IMR-90 (cell line): ENCODE data around the gene THEM5. TPM values are rescaled to one million over a fixed set of nuclear protein-coding genes. Genes with fewer than 3 reads are reported as not detected.

ENCODE experiments used
- ATAC-seq: fragments of 200-7000 bp; cut with Tn5 transposase; 2 replicates; pipeline ENCODE4 v1.9.1; 2020; ENCODE audit warnings: low read depth, mild to moderate bottlenecking, moderate library complexity
- BruUV-seq: library from RNA; stranded (reverse); fragments of 400-500 nt; replicated peaks from 2 replicates; lab custom pipeline; 2021; lab: Mats Ljungman, UMichigan
- CTCF ChIA-PET: fragments of 300-600 bp; formaldehyde crosslinking; extraction: SDS; loops from one replicate; lab custom pipeline; 2021; ENCODE audit warnings: antibody characterized with exemption; lab: Yijun Ruan, JAX
- POLR2A ChIA-PET: fragments of 300-600 bp; sonication (Branson Sonifier 250); formaldehyde crosslinking; loops from one replicate; lab custom pipeline; 2022; ENCODE audit warnings: antibody characterized with exemption; ENCODE audit not compliant: unreplicated experiment; lab: Charles Lee
- DNase-seq: peaks from one replicate; pipeline ENCODE4 v3.0.0; 2013
- H2AFZ ChIP-seq: replicated peaks from 2 replicates; pipeline ENCODE3; 2013; ENCODE audit warnings: low read length, mild to moderate bottlenecking; ENCODE audit not compliant: poor library complexity
- H2AK5ac ChIP-seq: 2 replicates; pipeline ENCODE4 v1.6.1; 2013; ENCODE audit warnings: low read depth, low read length, inconsistent platforms
- H2AK9ac ChIP-seq: replicated peaks from 2 replicates; pipeline ENCODE3; 2013; ENCODE audit warnings: mild to moderate bottlenecking, low read depth, low read length, moderate library complexity; ENCODE audit not compliant: poor library complexity
- H2BK120ac ChIP-seq: 2 replicates; pipeline ENCODE4 v1.6.1; 2013; ENCODE audit warnings: low read depth, low read length, inconsistent platforms
- H2BK15ac ChIP-seq: 3 replicates; pipeline ENCODE4 v1.6.1; 2013; ENCODE audit warnings: low read depth, low read length, inconsistent platforms
- H2BK20ac ChIP-seq: 2 replicates; pipeline ENCODE4 v1.6.1; 2013; ENCODE audit warnings: low read depth, mild to moderate bottlenecking, inconsistent platforms, low read length, moderate library complexity
- H2BK5ac ChIP-seq: 2 replicates; pipeline ENCODE4 v1.6.1; 2013; ENCODE audit warnings: mild to moderate bottlenecking, low read depth, low read length, inconsistent platforms; ENCODE audit not compliant: poor library complexity, severe bottlenecking
- H3K14ac ChIP-seq: replicated peaks from 2 replicates; pipeline ENCODE4 v1.6.1; 2013; ENCODE audit warnings: low read depth, low read length, inconsistent platforms
- H3K18ac ChIP-seq: 2 replicates; pipeline ENCODE4 v1.6.1; 2013; ENCODE audit warnings: low read depth, low read length, control low read depth
- H3K23ac ChIP-seq: 2 replicates; pipeline ENCODE4 v1.6.1; 2013; ENCODE audit warnings: low read depth, low read length, inconsistent platforms
- H3K27ac ChIP-seq: 2 replicates; pipeline ENCODE4 v1.5.1; 2013; ENCODE audit warnings: mild to moderate bottlenecking, control low read depth, low read length; ENCODE audit not compliant: insufficient read depth
- H3K27me3 ChIP-seq: 2 replicates; pipeline ENCODE4 v1.6.1; 2013; ENCODE audit warnings: low read length; ENCODE audit not compliant: control insufficient read depth, insufficient read depth
- H3K36me3 ChIP-seq: 2 replicates; pipeline ENCODE4 v1.6.1; 2013; ENCODE audit warnings: low read length, mixed read lengths; ENCODE audit not compliant: control insufficient read depth, insufficient read depth
- H3K4ac ChIP-seq: 2 replicates; pipeline ENCODE4 v1.6.1; 2013; ENCODE audit warnings: low read depth, low read length, inconsistent platforms
- H3K4me1 ChIP-seq: 2 replicates; pipeline ENCODE4 v1.6.1; 2013; ENCODE audit warnings: low read length, mixed read lengths; ENCODE audit not compliant: control insufficient read depth, insufficient read depth
- H3K4me2 ChIP-seq: 2 replicates; pipeline ENCODE4 v1.6.1; 2013; ENCODE audit warnings: low read depth, mild to moderate bottlenecking, control low read depth, low read length, moderate library complexity
- H3K4me3 ChIP-seq: 2 replicates; pipeline ENCODE4 v1.5.1; 2013; ENCODE audit warnings: low read depth, mild to moderate bottlenecking, control low read depth, low read length, moderate library complexity; ENCODE audit not compliant: insufficient read depth
- H3K56ac ChIP-seq: 2 replicates; pipeline ENCODE4 v1.6.1; 2013; ENCODE audit warnings: low read length, inconsistent platforms; ENCODE audit not compliant: insufficient read depth; ENCODE audit errors: extremely low read depth
- H3K79me1 ChIP-seq, 2 experiments: 2 replicates each; pipeline ENCODE4 v1.6.1; 2013; ENCODE audit warnings: low read length in 2 of 2, inconsistent platforms in 1 of 2, low read depth in 1 of 2
- H3K9ac ChIP-seq: 2 replicates; pipeline ENCODE4 v1.6.1; 2013; ENCODE audit warnings: low read depth, low read length, control low read depth
- H3K9me1 ChIP-seq: 2 replicates; pipeline ENCODE4 v1.6.1; 2013; ENCODE audit warnings: low read length, inconsistent platforms; ENCODE audit not compliant: insufficient read depth
- H3K9me3 ChIP-seq: 2 replicates; pipeline ENCODE4 v1.6.1; 2013; ENCODE audit warnings: low read length; ENCODE audit not compliant: control insufficient read depth, insufficient read depth
- H4K20me1 ChIP-seq: 2 replicates; pipeline ENCODE4 v1.6.1; 2013; ENCODE audit warnings: low read length, inconsistent platforms; ENCODE audit not compliant: insufficient read depth
- H4K5ac ChIP-seq: 2 replicates; pipeline ENCODE4 v1.6.1; 2013; ENCODE audit warnings: mild to moderate bottlenecking, low read depth, low read length, control low read depth
- H4K8ac ChIP-seq, 2 experiments: 2 replicates each; pipeline ENCODE4 v1.6.1; 2013; ENCODE audit warnings: low read depth in 2 of 2, low read length in 2 of 2, control low read depth in 1 of 2, inconsistent platforms in 1 of 2
- H4K91ac ChIP-seq: 2 replicates; pipeline ENCODE4 v1.6.1; 2013; ENCODE audit warnings: low read depth, low read length, inconsistent platforms; ENCODE audit not compliant: insufficient read depth
- WGBS, 2 experiments: methylation state at CpG; one replicate each; pipeline versions ENCODE4 v1.1.5 to v1.1.7; 2013; ENCODE audit warnings: missing lambda C conversion rate in 2 of 2; ENCODE audit not compliant: insufficient read length in 1 of 2; ENCODE audit errors: extremely low coverage in 2 of 2; 5-methylcytosine and 5-hydroxymethylcytosine counted together
- dilution Hi-C: fragments of 300-500 bp; cut with HindIII; formaldehyde crosslinking; loops from one replicate; pipeline ENCODE4 v1.14.3; 2018; ENCODE audit warnings: low sequenced_read_pairs; ENCODE audit not compliant: unreplicated experiment
- in situ Hi-C: fragments of 300-500 bp; cut with MboI; formaldehyde crosslinking; loops from 3 replicates; pipeline ENCODE4 v1.14.3; 2019; ENCODE audit warnings: low sequenced_read_pairs, inconsistent platforms, mixed read lengths
- intact Hi-C: fragments of 100-400 bp; cut with micrococcal nuclease; formaldehyde crosslinking; loops from 2 replicates; pipeline ENCODE4 v1.10.0; 2022
- polyA plus RNA-seq, 3 experiments: library from polyadenylated mRNA; depleted of rRNA; stranded (reverse); fragments of >200 nt; gene quantifications; 2 replicates each; pipeline ENCODE4 v1.2.3, GENCODE V29; 2012; ENCODE audit warnings: low replicate concordance in 1 of 3
- total RNA-seq: library from RNA; depleted of rRNA; stranded (reverse); fragments of >200 nt; gene quantifications from 2 replicates; pipeline ENCODE4 v1.2.3, GENCODE V29; 2012
- TF ChIP-seq, protein P1 (sequence below): conservative IDR thresholded peaks from 2 replicates; pipeline ENCODE4 v1.5.1; 2012; ENCODE audit warnings: mild to moderate bottlenecking, low read depth, low read length, improper control_type of control experiment

Gene THEM5
- total and polyA plus RNA-seq, 2 of the 4 experiments (the other 2 are of a cell fraction) = not detected

- Histone ChIP-seq H3K4me2 (no peak overlapping the region), H3K9me3 (no peaks in the 10 kb centered on the region), H3K27me3 (peaks cover 58% of the 10 kb centered on the region), H3K27ac (no peak overlapping the region), H4K5ac (no peak overlapping the region), H3K79me1 (no peaks in the 10 kb centered on the region), H4K8ac (no peak overlapping the region), H3K18ac (no peak overlapping the region), H4K20me1 (no peaks in the 10 kb centered on the region), H2AK9ac (no peak overlapping the region), H3K4me1 (no peaks in the 10 kb centered on the region; the same call in 1 of the 2 replicates), H2BK15ac (no peak overlapping the region), H4K91ac (no peak overlapping the region), H3K56ac (no peak overlapping the region), H3K4me3 (no peak overlapping the region), H3K14ac (no peak overlapping the region), H3K9ac (no peak overlapping the region), H3K9me1 (no peaks in the 10 kb centered on the region), H3K36me3 (no peaks in the 10 kb centered on the region), H2AK5ac (no peak overlapping the region), H2BK120ac (no peak overlapping the region), H2AFZ (peak overlapping the region; percentile 19), H3K4ac (no peak overlapping the region), H3K23ac (no peak overlapping the region), H2BK5ac (no peak overlapping the region), H2BK20ac (no peak overlapping the region)
- dilution Hi-C loops (no loop called here), intact Hi-C loops (loop anchor here (10.0 kb wide), 1 partner anchor 289 kb away; the partner anchor contains the start of gene TUFT1), in situ Hi-C loops (no loop called here)
- no CpG with 5 or more reads among the region's 3 CpGs for WGBS, 2 experiments
- DNase-seq (no peak), ATAC-seq (no peak)
- ChIA-PET CTCF (no interaction called here), POLR2A (no interaction called here)
- no TSS peak for BruUV-seq
- TF ChIP-seq, protein P1, sequence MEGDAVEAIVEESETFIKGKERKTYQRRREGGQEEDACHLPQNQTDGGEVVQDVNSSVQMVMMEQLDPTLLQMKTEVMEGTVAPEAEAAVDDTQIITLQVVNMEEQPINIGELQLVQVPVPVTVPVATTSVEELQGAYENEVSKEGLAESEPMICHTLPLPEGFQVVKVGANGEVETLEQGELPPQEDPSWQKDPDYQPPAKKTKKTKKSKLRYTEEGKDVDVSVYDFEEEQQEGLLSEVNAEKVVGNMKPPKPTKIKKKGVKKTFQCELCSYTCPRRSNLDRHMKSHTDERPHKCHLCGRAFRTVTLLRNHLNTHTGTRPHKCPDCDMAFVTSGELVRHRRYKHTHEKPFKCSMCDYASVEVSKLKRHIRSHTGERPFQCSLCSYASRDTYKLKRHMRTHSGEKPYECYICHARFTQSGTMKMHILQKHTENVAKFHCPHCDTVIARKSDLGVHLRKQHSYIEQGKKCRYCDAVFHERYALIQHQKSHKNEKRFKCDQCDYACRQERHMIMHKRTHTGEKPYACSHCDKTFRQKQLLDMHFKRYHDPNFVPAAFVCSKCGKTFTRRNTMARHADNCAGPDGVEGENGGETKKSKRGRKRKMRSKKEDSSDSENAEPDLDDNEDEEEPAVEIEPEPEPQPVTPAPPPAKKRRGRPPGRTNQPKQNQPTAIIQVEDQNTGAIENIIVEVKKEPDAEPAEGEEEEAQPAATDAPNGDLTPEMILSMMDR = no peak
These were observed 19.3 kb downstream of the THEM5 start for GRCh38 chr1:151834239-151834638.
